Activated CD8-positive, alpha-beta T cell treated with anti-CD3 and anti-CD28 coated beads, Interleukin-2, amount 10 ng/mL, durations not matched to agents 7 days and 5 days (primary cell): Measurements from ENCODE around the gene HLTF. TPM values are rescaled to one million over a fixed set of nuclear protein-coding genes. Genes with fewer than 3 reads are reported as not detected.

Experiments
- ATAC-seq: fragments of 150-1000 bp; cut with Tn5 transposase; one replicate; pipeline ENCODE4 v1.10.0; 2021; ENCODE audit warnings: moderate library complexity
- CTCF ChIA-PET: fragments of 350-600 bp; sonication (Branson Sonifier 250); formaldehyde crosslinking; loops from one replicate; lab custom pipeline; 2021; ENCODE audit warnings: antibody characterized with exemption; lab: Charles Lee
- POLR2A ChIA-PET: fragments of 350-600 bp; sonication (Branson Sonifier 250); formaldehyde crosslinking; loops from one replicate; lab custom pipeline; 2021; ENCODE audit warnings: antibody characterized with exemption; lab: Charles Lee
- DNase-seq: peaks from one replicate; pipeline ENCODE4 v3.0.0-alpha.2; 2020
- H3K27ac Mint-ChIP-seq: one replicate; pipeline ENCODE4 v1.8.0; 2021; ENCODE audit warnings: mild to moderate bottlenecking, mixed read lengths
- H3K27me3 Mint-ChIP-seq: one replicate; pipeline ENCODE4 v1.8.0; 2021; ENCODE audit warnings: low read depth, mixed read lengths
- H3K36me3 Mint-ChIP-seq: one replicate; pipeline ENCODE4 v1.8.0; 2021; ENCODE audit warnings: low read depth, mixed read lengths
- H3K4me1 Mint-ChIP-seq: one replicate; pipeline ENCODE4 v1.8.0; 2021; ENCODE audit warnings: low read depth, mixed read lengths
- H3K4me3 Mint-ChIP-seq: one replicate; pipeline ENCODE4 v1.8.0; 2021; ENCODE audit warnings: mild to moderate bottlenecking, mixed read lengths
- H3K9me3 Mint-ChIP-seq: one replicate; pipeline ENCODE4 v1.8.0; 2022; ENCODE audit warnings: mixed read lengths; ENCODE audit not compliant: insufficient read depth
- total RNA-seq, 2 experiments: library from RNA; stranded (reverse); gene quantifications; one replicate each; pipeline ENCODE4 v1.2.3, GENCODE V29; 2021

HLTF gene
- total RNA-seq, 2 experiments from 2014 or later: 25.2 to 27.3 TPM

DNA sequence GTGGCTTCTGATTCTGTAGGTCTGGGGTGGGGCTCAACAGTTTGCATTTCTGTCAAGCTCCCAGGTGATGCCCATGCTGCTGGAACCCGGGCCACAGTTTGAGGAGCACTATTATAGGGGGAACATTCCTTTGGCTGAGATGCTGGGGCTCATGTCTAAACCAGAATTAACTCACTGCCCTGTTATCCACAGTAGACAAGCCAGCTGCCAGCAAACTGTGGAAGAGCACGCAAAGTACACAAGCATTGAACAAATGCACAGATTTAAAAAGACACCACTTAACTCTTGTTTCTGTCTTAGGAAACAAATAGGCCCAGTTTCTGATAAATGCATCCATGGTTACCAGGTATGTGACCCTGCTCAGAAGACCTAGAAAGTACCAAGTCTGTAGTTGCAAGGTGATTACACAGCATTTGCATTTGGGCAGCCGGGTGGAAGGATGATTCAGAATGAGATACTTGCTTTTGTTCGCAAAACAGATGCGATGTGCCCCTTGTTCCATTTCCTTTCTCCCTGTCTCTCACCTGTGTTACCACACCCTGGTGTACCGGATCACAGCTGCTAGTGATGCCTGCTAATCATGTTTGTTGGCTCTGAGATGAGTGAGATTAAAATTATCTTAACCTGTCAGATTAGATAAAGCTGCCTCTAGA lies 82.6 kb downstream of the HLTF start:
- ChIA-PET POLR2A (interaction anchor here (1.4 kb wide), 1 partner anchor 12 kb away, joined by 3 read pairs; the partner anchor contains the start of gene GYG1), CTCF (no interaction called here)
- Mint-ChIP-seq H3K4me3 (no peak overlapping the region), H3K27ac (no peak overlapping the region), H3K27me3 (no peaks in the 10 kb centered on the region), H3K9me3 (no peaks in the 10 kb centered on the region), H3K4me1 (peaks cover 39% of the 10 kb centered on the region), H3K36me3 (peaks cover 58% of the 10 kb centered on the region)
- DNase-seq (no peak), ATAC-seq (peak; percentile 27)

DNA sequence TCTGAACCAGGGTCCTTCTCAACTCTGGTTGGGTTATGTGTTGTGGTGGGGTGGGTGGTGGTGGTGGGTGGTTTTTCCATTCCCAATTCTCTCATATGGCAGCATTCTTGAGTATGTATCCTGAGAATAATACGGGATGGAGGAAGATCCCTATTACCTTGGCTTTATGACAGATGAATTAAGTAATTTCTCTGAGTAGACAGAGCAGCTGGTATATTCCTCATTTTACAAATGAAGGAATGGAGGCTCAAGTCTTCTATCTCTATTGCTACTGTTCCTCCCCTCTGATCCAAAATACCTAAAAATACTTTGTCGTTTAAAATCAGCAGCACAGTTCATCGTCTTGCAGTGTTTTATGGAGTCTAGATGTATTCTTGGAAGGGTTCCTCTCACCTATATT lies 84.6 kb downstream of the HLTF start:
- no peak overlapping the region for H3K4me3 Mint-ChIP-seq
- ChIA-PET CTCF (interaction anchor here (0.9 to 2.3 kb wide), 4 partner anchors 8 to 119 kb away, joined by 3 to 7 read pairs (median 4); no protein-coding TSS in a partner anchor), POLR2A (interaction anchor here (1.2 kb wide), 1 partner anchor 10 kb away, joined by 9 read pairs; the partner anchor contains the start of gene GYG1)
- H3K36me3 Mint-ChIP-seq: peaks cover 57% of the 10 kb centered on the region
- ATAC-seq (no peak), DNase-seq (no peak)
- H3K27me3 Mint-ChIP-seq: no peaks in the 10 kb centered on the region
- H3K4me1 Mint-ChIP-seq: peaks cover 39% of the 10 kb centered on the region
- no peaks in the 10 kb centered on the region for H3K9me3 Mint-ChIP-seq
- H3K27ac Mint-ChIP-seq: no peak overlapping the region

DNA sequence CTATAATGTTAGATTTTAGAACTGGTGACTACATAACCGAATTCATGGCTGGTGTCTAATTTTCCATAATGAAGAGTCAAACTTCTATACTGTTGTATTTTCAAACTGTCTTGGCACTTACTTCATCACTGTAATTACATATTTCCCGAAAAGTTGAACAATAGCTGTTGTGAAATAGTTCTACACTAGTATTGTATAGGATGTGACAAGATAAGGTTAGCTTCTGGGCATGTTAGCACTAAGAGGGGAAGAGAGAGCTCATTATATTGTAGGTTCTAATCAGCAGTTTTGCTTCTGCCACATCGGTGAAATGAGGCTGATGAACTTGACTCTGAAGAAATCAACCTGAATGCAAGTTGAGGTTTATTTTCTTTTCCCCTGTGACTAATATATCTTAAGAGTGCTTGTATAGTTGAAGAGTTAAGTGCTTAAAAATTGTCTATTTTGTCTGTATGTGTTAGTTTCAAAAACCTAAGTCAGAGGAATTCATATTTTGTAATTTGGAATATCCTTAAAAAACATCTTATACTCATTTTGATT lies 86.1 kb downstream of the HLTF start:
- H3K4me1 Mint-ChIP-seq: peaks cover 50% of the 10 kb centered on the region
- ATAC-seq (no peak), DNase-seq (no peak)
- H3K4me3 Mint-ChIP-seq: no peak overlapping the region
- no peaks in the 10 kb centered on the region for H3K9me3 Mint-ChIP-seq
- POLR2A ChIA-PET: interaction anchor here (0.7 to 3.5 kb wide), 2 partner anchors 9 to 29 kb away, joined by 3 to 17 read pairs; no protein-coding TSS in a partner anchor
- H3K36me3 Mint-ChIP-seq: peaks cover 68% of the 10 kb centered on the region
- H3K27me3 Mint-ChIP-seq: no peaks in the 10 kb centered on the region
- CTCF ChIA-PET: interaction anchor here (1.0 to 2.3 kb wide), 3 partner anchors 9 to 120 kb away, joined by 4 to 7 read pairs (median 5); no protein-coding TSS in a partner anchor
- peak overlapping the region; percentile 27 for H3K27ac Mint-ChIP-seq

DNA sequence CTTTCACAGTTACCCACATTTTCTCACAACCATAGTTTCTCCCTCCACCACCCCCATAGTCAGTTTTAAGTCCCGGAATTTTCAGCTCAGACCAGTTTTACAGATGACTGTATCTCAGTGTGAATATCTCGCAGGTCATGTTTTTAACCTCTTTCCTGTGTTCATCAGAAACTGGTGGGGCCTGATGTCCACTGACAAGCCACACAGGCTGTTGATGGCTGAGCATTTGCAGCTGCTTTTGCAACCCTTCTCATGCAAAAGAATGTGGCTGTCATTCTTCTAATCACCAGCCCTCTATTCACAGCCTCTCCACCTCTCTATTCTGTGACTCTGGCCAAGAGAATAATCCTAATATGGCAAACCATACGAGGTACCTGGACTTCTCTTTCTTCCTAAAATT lies 86.5 kb downstream of the HLTF start:
- peaks cover 72% of the 10 kb centered on the region for H3K36me3 Mint-ChIP-seq
- ATAC-seq (no peak), DNase-seq (no peak)
- CTCF ChIA-PET: interaction anchor here (1.1 to 2.3 kb wide), 3 partner anchors 9 to 43 kb away, joined by 3 to 7 read pairs (median 4); no protein-coding TSS in a partner anchor
- H3K9me3 Mint-ChIP-seq: no peaks in the 10 kb centered on the region
- POLR2A ChIA-PET: interaction anchor here (3.5 kb wide), 1 partner anchor 9 kb away, joined by 17 read pairs; no protein-coding TSS in a partner anchor
- peaks cover 52% of the 10 kb centered on the region for H3K4me1 Mint-ChIP-seq
- no peak overlapping the region for H3K4me3 Mint-ChIP-seq
- peak overlapping the region; percentile 39 for H3K27ac Mint-ChIP-seq
- no peaks in the 10 kb centered on the region for H3K27me3 Mint-ChIP-seq

DNA sequence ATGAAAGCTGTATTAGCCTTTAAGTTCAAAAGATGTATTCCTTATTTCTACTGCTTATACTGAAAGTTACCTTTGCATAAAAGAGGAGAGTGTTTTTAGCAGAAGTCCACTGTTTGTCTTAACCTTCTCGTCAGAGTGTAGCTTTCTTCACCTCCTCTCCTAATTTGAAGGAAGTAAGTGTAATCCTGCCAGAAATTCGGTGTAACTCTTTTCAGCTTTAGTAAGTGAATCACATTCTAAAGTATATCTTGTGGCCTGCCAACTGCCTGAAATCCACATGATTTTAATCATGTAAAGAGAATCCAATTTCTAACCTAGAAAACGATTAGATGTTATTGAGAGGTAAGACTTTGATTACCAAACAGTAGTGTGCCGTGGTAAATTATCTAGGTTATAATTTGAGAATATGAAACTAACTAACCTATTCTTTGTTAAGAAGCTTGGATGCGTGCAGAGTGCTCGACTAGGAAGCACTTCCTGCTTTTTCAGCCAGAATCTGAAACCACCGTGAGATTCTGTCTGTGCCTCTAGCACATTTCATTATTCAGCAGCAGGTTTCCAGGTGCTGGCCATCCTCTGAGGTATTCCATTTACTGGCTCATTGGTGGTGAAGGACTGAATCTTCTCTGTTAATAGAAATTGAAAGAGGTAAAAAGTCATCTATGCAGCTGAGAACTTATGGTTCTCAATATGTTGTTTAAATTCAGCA lies 87.5 kb downstream of the HLTF start:
- Mint-ChIP-seq H3K9me3 (no peaks in the 10 kb centered on the region), H3K27me3 (no peaks in the 10 kb centered on the region), H3K36me3 (peaks cover 71% of the 10 kb centered on the region), H3K4me3 (peak overlapping the region; percentile 30), H3K27ac (peak overlapping the region; percentile 77), H3K4me1 (peaks cover 51% of the 10 kb centered on the region)
- ChIA-PET CTCF (interaction anchor here (1.1 to 2.1 kb wide), 4 partner anchors 9 to 45 kb away, joined by 3 to 9 read pairs (median 6); no protein-coding TSS in a partner anchor), POLR2A (interaction anchor here (3.5 kb wide), 1 partner anchor 10 kb away, joined by 17 read pairs; no protein-coding TSS in a partner anchor)
- ATAC-seq (peak; percentile 59), DNase-seq (peak; percentile 47)

- CTCF ChIA-PET: interaction anchor here (1.2 to 2.1 kb wide), 3 partner anchors 9 to 44 kb away, joined by 4 to 9 read pairs (median 8); no protein-coding TSS in a partner anchor
- Mint-ChIP-seq H3K36me3 (peaks cover 77% of the 10 kb centered on the region), H3K27ac (peak overlapping the region; percentile 77), H3K27me3 (no peaks in the 10 kb centered on the region), H3K4me3 (no peak overlapping the region), H3K4me1 (peaks cover 53% of the 10 kb centered on the region), H3K9me3 (no peaks in the 10 kb centered on the region)
- POLR2A ChIA-PET: interaction anchor here (3.5 kb wide), 1 partner anchor 11 kb away, joined by 17 read pairs; no protein-coding TSS in a partner anchor
- no peak for DNase-seq
- no peak for ATAC-seq
Observed at GRCh38 chr3:148998297-148998696, 88.0 kb downstream of the HLTF start.

DNA sequence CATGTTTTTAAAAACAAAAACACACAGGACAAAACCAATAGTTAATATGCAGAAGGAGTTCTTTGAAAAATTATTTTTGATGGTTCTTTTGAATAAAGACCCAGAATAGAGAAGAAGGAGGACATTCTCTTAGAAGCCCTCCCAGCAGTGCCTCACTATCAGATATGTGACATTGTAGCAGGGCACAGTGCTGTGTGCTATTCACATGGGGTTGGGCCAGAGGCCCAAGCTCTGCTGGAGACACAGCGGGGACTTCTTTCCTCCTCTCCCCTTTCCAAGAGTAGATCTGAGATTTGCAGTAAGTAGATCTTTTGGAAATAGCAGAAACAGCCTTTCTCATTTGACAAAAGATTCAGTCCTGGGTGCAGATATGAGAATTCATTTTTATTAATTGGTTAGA lies 88.7 kb downstream of the HLTF start:
- Mint-ChIP-seq H3K27ac (no peak overlapping the region), H3K9me3 (no peaks in the 10 kb centered on the region), H3K4me3 (no peak overlapping the region), H3K27me3 (no peaks in the 10 kb centered on the region), H3K36me3 (peaks cover 82% of the 10 kb centered on the region), H3K4me1 (peaks cover 59% of the 10 kb centered on the region)
- DNase-seq: no peak
- no peak for ATAC-seq
- ChIA-PET POLR2A (interaction anchor here (3.5 kb wide), 1 partner anchor 11 kb away, joined by 17 read pairs; no protein-coding TSS in a partner anchor), CTCF (interaction anchor here (2.0 to 2.1 kb wide), 2 partner anchors 12 to 43 kb away, joined by 8 to 9 read pairs; no protein-coding TSS in a partner anchor)

DNA sequence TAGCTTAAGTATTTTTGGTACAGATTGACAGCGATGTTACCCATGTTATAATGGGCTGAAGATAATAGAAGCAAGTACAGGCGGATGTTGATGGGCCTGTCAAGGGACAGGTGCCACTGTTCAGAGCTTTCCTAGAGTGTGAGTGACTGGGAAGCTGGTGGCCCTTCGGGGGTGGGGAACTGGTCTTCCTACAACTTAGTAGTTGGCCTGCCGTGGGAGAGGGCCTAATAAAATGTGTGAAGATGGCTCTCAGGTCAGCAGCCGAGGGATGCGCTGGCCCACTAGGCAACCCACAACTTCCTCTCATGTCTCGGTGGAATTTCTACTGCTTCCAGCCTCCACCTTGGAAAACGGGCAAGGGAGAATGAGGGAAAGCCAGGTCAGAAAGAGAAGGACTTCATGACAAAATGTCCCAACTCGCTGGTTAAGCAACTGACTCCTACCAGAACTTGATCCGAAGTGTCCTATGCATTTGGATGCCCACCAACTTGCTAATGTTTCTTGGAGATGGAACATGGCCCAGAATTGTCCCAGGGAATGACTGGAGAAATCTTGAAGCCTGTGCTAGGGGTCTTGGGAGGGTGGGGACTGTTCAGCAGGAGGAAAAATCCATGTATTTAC lies 93.6 kb downstream of the HLTF start:
- DNase-seq (no peak), ATAC-seq (no peak)
- Mint-ChIP-seq H3K4me3 (peak overlapping the region; percentile 75), H3K9me3 (no peaks in the 10 kb centered on the region), H3K27me3 (no peaks in the 10 kb centered on the region), H3K4me1 (peaks cover 49% of the 10 kb centered on the region), H3K27ac (peak overlapping the region; percentile 66), H3K36me3 (peaks cover 44% of the 10 kb centered on the region)
- POLR2A ChIA-PET: interaction anchor here (0.9 to 2.4 kb wide), 3 partner anchors 9 to 130 kb away, joined by 3 to 9 read pairs (median 9); no protein-coding TSS in a partner anchor
- CTCF ChIA-PET: interaction anchor here (0.9 to 2.1 kb wide), 5 partner anchors 17 to 128 kb away, joined by 3 to 6 read pairs (median 5); no protein-coding TSS in a partner anchor

- POLR2A ChIA-PET: interaction anchor here (0.9 to 2.6 kb wide), 8 partner anchors 9 to 137 kb away, joined by 3 to 9 read pairs (median 6); partner anchors contain the start of gene HPS3
- Mint-ChIP-seq H3K4me3 (peak overlapping the region; percentile 75), H3K9me3 (no peaks in the 10 kb centered on the region), H3K27me3 (no peaks in the 10 kb centered on the region), H3K27ac (peak overlapping the region; percentile 80), H3K36me3 (peaks cover 39% of the 10 kb centered on the region), H3K4me1 (peaks cover 47% of the 10 kb centered on the region)
- ATAC-seq (peak; percentile 39), DNase-seq (peak; percentile 43)
- CTCF ChIA-PET: interaction anchor here (0.7 to 2.4 kb wide), 7 partner anchors 18 to 129 kb away, joined by 3 to 8 read pairs (median 3); no protein-coding TSS in a partner anchor
Observed at GRCh38 chr3:148992027-148992634, 94.2 kb downstream of the HLTF start.
